Panc1 (cell line): ENCODE measurements around the gene ERF. TPM values are rescaled to one million over a fixed set of nuclear protein-coding genes. Genes with fewer than 3 reads are reported as not detected.

ENCODE experiments used
- ATAC-seq: fragments of 200-7000 bp; cut with Tn5 transposase; 2 replicates; pipeline ENCODE4 v1.9.1; 2020; ENCODE audit warnings: mild to moderate bottlenecking, moderate library complexity
- BruUV-seq: library from RNA; stranded (reverse); fragments of 400-500 nt; replicated peaks from 2 replicates; lab custom pipeline; 2021; lab: Mats Ljungman, UMichigan
- CTCF ChIA-PET: fragments of 300-600 bp; sonication (Branson Sonifier 250); formaldehyde crosslinking; loops from one replicate; lab custom pipeline; 2022; ENCODE audit warnings: antibody characterized with exemption; lab: Charles Lee
- POLR2A ChIA-PET: fragments of 300-600 bp; sonication (Branson Sonifier 250); formaldehyde crosslinking; loops from one replicate; lab custom pipeline; 2022; ENCODE audit warnings: antibody characterized with exemption; lab: Charles Lee
- DNase-seq: peaks from one replicate; pipeline ENCODE4 v3.0.0-alpha.2; 2010; ENCODE audit warnings: low read depth, low spot score
- H3K27ac ChIP-seq: 2 replicates; pipeline ENCODE4 v1.5.1; 2011; ENCODE audit warnings: mild to moderate bottlenecking, low read length, inconsistent platforms
- H3K27me3 ChIP-seq: fragments of 200-500 bp; sonication (Bioruptor generic); 2 replicates; pipeline ENCODE4 v1.6.0; 2014; ENCODE audit warnings: low read length, inconsistent platforms; ENCODE audit not compliant: control insufficient read depth, insufficient read depth
- H3K36me3 ChIP-seq: fragments of 200-500 bp; sonication (Bioruptor generic); 2 replicates; pipeline ENCODE4 v1.5.1; 2014; ENCODE audit warnings: inconsistent platforms, mild to moderate bottlenecking, low read length, moderate library complexity; ENCODE audit not compliant: control insufficient read depth, insufficient read depth
- H3K4me1 ChIP-seq: 2 replicates; pipeline ENCODE4 v1.5.1; 2011; ENCODE audit warnings: inconsistent platforms, mild to moderate bottlenecking, low read length, moderate library complexity; ENCODE audit not compliant: control insufficient read depth, insufficient read depth
- H3K4me3 ChIP-seq, 2 experiments: 2 replicates each; pipeline ENCODE4 v1.5.1; 2011 to 2012; ENCODE audit warnings: low read depth in 2 of 2, low read length in 2 of 2, mild to moderate bottlenecking in 2 of 2, inconsistent platforms in 1 of 2, moderate library complexity in 1 of 2
- H3K9me3 ChIP-seq: fragments of 200-500 bp; sonication (Bioruptor generic); 2 replicates; pipeline ENCODE4 v1.5.1; 2014; ENCODE audit warnings: low read depth, mild to moderate bottlenecking, inconsistent platforms, low read length, moderate library complexity; ENCODE audit not compliant: control insufficient read depth, insufficient read depth
- POLR2AphosphoS5 ChIP-seq: IDR thresholded peaks from 2 replicates; pipeline ENCODE4 v1.6.1; 2012; ENCODE audit warnings: mild to moderate bottlenecking, low read depth, low read length, moderate library complexity
- REST ChIP-seq, 2 experiments: IDR thresholded peaks; 2 replicates each; pipeline ENCODE4 v1.6.1; 2011 to 2012; ENCODE audit warnings: low read depth in 2 of 2, control low read depth in 1 of 2, low read length in 1 of 2, mild to moderate bottlenecking in 1 of 2, moderate library complexity in 1 of 2; ENCODE audit not compliant: insufficient read depth in 1 of 2
- SIN3A ChIP-seq: IDR thresholded peaks from 2 replicates; pipeline ENCODE4 v1.6.1; 2012; ENCODE audit warnings: low read depth, mild to moderate bottlenecking, low read length, moderate library complexity, borderline replicate concordance; ENCODE audit not compliant: insufficient read depth
- TCF7L2 ChIP-seq: IDR thresholded peaks from 2 replicates; pipeline ENCODE4 v1.6.1; 2011; ENCODE audit warnings: mild to moderate bottlenecking, low read depth, low read length, inconsistent platforms
- in situ Hi-C: cut with HindIII; loops from 2 replicates; pipeline ENCODE4 v1.10.0; 2016; ENCODE audit warnings: low sequenced_read_pairs, low pct_unique_long_range_greater_than_20kb
- intact Hi-C: fragments of 100-400 bp; cut with micrococcal nuclease; formaldehyde crosslinking; loops from one replicate; pipeline ENCODE4 v1.10.0; 2022; ENCODE audit not compliant: unreplicated experiment
- total RNA-seq: library from RNA; stranded (reverse); gene quantifications from one replicate; pipeline ENCODE4 v1.2.1, GENCODE V29; 2021; ENCODE audit not compliant: unreplicated experiment
- TF ChIP-seq, protein P1 (sequence below): fragments of 450-650 bp; IDR thresholded peaks from 2 replicates; pipeline ENCODE4 v1.5.1; 2017; ENCODE audit warnings: mild to moderate bottlenecking

Gene ERF
- total RNA-seq, 1 experiment from 2014 or later: 85.7 TPM

GRCh38 chr19:42297039-42297438 is 42.1 kb upstream of the ERF start:
- ATAC-seq (no peak), DNase-seq (no peak)
- 0 out of 2 replicates have a peak, but pooled peaks have one; percentile 7 for TF ChIP-seq POLR2AphosphoS5
- TF ChIP-seq SIN3A: no peak
- TF ChIP-seq TCF7L2: no peak
- CTCF ChIA-PET: no interaction called here
- in situ Hi-C loops (no loop called here), intact Hi-C loops (no loop called here)
- H3K4me1 ChIP-seq: peaks cover 6% of the 10 kb centered on the region; the same call in 1 of the 2 replicates
- BruUV-seq: no TSS peak
- no peak overlapping the region for H3K27ac ChIP-seq
- no peaks in the 10 kb centered on the region for H3K9me3 ChIP-seq
- POLR2A ChIA-PET: no interaction called here
- H3K4me3 ChIP-seq: no peak overlapping the region
- H3K27me3 ChIP-seq: no peaks in the 10 kb centered on the region
- no peaks in the 10 kb centered on the region; the same call in 1 of the 2 replicates for H3K36me3 ChIP-seq

- intact Hi-C loops: no loop called here
- H3K27ac ChIP-seq: 0 out of 2 replicates have a peak overlapping the region, but pooled peaks have one; percentile 12
- CTCF ChIA-PET: interaction anchor here (0.5 to 0.6 kb wide), 2 partner anchors 12 to 50 kb away, joined by 3 read pairs; no protein-coding TSS in a partner anchor
Observed at GRCh38 chr19:42295831-42296525, 41.0 kb upstream of the ERF start.

More at GRCh38 chr19:42295831-42296525, 41.0 kb upstream of the ERF start:
- no peaks in the 10 kb centered on the region for H3K9me3 ChIP-seq
- H3K27me3 ChIP-seq: no peaks in the 10 kb centered on the region
- no TSS peak for BruUV-seq
- no peaks in the 10 kb centered on the region for H3K36me3 ChIP-seq
- in situ Hi-C loops: no loop called here
- DNase-seq (no peak), ATAC-seq (peak; percentile 87)
- H3K4me1 ChIP-seq: no peaks in the 10 kb centered on the region
- no peak overlapping the region for H3K4me3 ChIP-seq
- POLR2A ChIA-PET: interaction anchor here (0.5 kb wide), 1 partner anchor 47 kb away, joined by 6 read pairs; no protein-coding TSS in a partner anchor
- TF ChIP-seq TCF7L2 (no peak), POLR2AphosphoS5 (peak; percentile 39; the same call in 1 of the 2 replicates), REST (IDR thresholded peaks at IDR 0.05; ENCODE audit: insufficient read depth in 1 of 2, low read depth in 2 of 2, low read length in 1 of 2) (0 out of 4 replicates have a peak, but pooled peaks of 1 of the 2 experiments have one; percentile 27), SIN3A (no peak)
- TF ChIP-seq, protein P1, sequence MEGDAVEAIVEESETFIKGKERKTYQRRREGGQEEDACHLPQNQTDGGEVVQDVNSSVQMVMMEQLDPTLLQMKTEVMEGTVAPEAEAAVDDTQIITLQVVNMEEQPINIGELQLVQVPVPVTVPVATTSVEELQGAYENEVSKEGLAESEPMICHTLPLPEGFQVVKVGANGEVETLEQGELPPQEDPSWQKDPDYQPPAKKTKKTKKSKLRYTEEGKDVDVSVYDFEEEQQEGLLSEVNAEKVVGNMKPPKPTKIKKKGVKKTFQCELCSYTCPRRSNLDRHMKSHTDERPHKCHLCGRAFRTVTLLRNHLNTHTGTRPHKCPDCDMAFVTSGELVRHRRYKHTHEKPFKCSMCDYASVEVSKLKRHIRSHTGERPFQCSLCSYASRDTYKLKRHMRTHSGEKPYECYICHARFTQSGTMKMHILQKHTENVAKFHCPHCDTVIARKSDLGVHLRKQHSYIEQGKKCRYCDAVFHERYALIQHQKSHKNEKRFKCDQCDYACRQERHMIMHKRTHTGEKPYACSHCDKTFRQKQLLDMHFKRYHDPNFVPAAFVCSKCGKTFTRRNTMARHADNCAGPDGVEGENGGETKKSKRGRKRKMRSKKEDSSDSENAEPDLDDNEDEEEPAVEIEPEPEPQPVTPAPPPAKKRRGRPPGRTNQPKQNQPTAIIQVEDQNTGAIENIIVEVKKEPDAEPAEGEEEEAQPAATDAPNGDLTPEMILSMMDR: peak; percentile 91
